ENCODE results near the gene STOM.

Gene STOM

GRCh38 chr9:121369595-121370265, at the start of gene STOM:
Gene STOM (minus strand): TSS chr9:121370250. CDS start chr9:121370187, 63 bp downstream.
- CTCF ChIA-PET, result interaction anchor here (0.7 kb wide), 1 partner anchor 49 kb away, joined by 4 read pairs; no protein-coding TSS in a partner anchor
- TF ChIP-seq ELF4 (IDR thresholded peaks at IDR 0.05) (peak; percentile 62; the same call in 1 of the 2 replicates), FOXM1 (IDR thresholded peaks at IDR 0.05; ENCODE audit: borderline replicate concordance) (no peak), ARNT (IDR thresholded peaks at IDR 0.05) (no peak), BHLHE40 (IDR thresholded peaks at IDR 0.05; ENCODE audit: borderline replicate concordance) (no peak), SP1 (IDR thresholded peaks at IDR 0.05) (no peak), FOXA1 (IDR thresholded peaks at IDR 0.05) (no peak), CTBP1 (IDR thresholded peaks at IDR 0.05; ENCODE audit: borderline replicate concordance) (no peak), L3MBTL2 (conservative IDR thresholded peaks at IDR 0.05) (peak; percentile 96)
- DNase-seq (ENCODE audit: extremely low spot score), result no peak
- POLR2A ChIA-PET, result no interaction called here

GRCh38 chr9:121411993-121412392, 41.9 kb upstream of the STOM start:
- no peak for DNase-seq (ENCODE audit: extremely low spot score)
- CTCF ChIA-PET, result no interaction called here
- POLR2A ChIA-PET, result no interaction called here

GRCh38 chr9:121405899-121406298, 35.8 kb upstream of the STOM start:
- CTCF ChIA-PET, result interaction anchor here (0.7 kb wide), 1 partner anchor 173 kb away, joined by 7 read pairs; no protein-coding TSS in a partner anchor
- no peak for TF ChIP-seq TARDBP (IDR thresholded peaks at IDR 0.05)
- TF ChIP-seq PKNOX1 (IDR thresholded peaks at IDR 0.05), result no peak
- TF ChIP-seq HDGF (IDR thresholded peaks at IDR 0.05; ENCODE audit: borderline replicate concordance), result no peak
- TF ChIP-seq FOXA1 (IDR thresholded peaks at IDR 0.05), result no peak
- no peak for TF ChIP-seq CTBP1 (IDR thresholded peaks at IDR 0.05; ENCODE audit: borderline replicate concordance)
- no peak for TF ChIP-seq SUZ12 (IDR thresholded peaks at IDR 0.05)
- TF ChIP-seq SP1 (IDR thresholded peaks at IDR 0.05), result no peak
- no peak for TF ChIP-seq L3MBTL2 (conservative IDR thresholded peaks at IDR 0.05)
- TF ChIP-seq FOXK2 (IDR thresholded peaks at IDR 0.05), result no peak
- no peak for TF ChIP-seq FOXM1 (IDR thresholded peaks at IDR 0.05; ENCODE audit: borderline replicate concordance)
- TF ChIP-seq BHLHE40 (IDR thresholded peaks at IDR 0.05; ENCODE audit: borderline replicate concordance), result no peak
- no peak for TF ChIP-seq NFRKB (IDR thresholded peaks at IDR 0.05)
- no peak for DNase-seq (ENCODE audit: extremely low spot score)
- POLR2A ChIA-PET, result no interaction called here

More at GRCh38 chr9:121411993-121412392, 41.9 kb upstream of the STOM start:
- TF ChIP-seq ARNT (IDR thresholded peaks at IDR 0.05), result no peak
- TF ChIP-seq L3MBTL2 (conservative IDR thresholded peaks at IDR 0.05), result no peak
- no peak for TF ChIP-seq ZNF384 (IDR thresholded peaks at IDR 0.05)
- TF ChIP-seq NFRKB (IDR thresholded peaks at IDR 0.05), result no peak
- TF ChIP-seq TARDBP (IDR thresholded peaks at IDR 0.05), result no peak
- TF ChIP-seq ELF4 (IDR thresholded peaks at IDR 0.05), result no peak

- CTCF ChIA-PET, result interaction anchor here (0.8 to 2.3 kb wide), 2 partner anchors 85 to 127 kb away, joined by 3 to 6 read pairs; no protein-coding TSS in a partner anchor
- POLR2A ChIA-PET, result no interaction called here
- TF ChIP-seq LEF1 (IDR thresholded peaks at IDR 0.05; ENCODE audit: borderline replicate concordance) (no peak), L3MBTL2 (conservative IDR thresholded peaks at IDR 0.05) (no peak), FOXA1 (IDR thresholded peaks at IDR 0.05) (no peak), ELF4 (IDR thresholded peaks at IDR 0.05) (no peak), PKNOX1 (IDR thresholded peaks at IDR 0.05) (no peak), SUZ12 (IDR thresholded peaks at IDR 0.05) (no peak), BHLHE40 (IDR thresholded peaks at IDR 0.05; ENCODE audit: borderline replicate concordance) (no peak), SP1 (IDR thresholded peaks at IDR 0.05) (no peak), CTBP1 (IDR thresholded peaks at IDR 0.05; ENCODE audit: borderline replicate concordance) (no peak), TARDBP (IDR thresholded peaks at IDR 0.05) (no peak), NFRKB (IDR thresholded peaks at IDR 0.05) (no peak), FOXM1 (IDR thresholded peaks at IDR 0.05; ENCODE audit: borderline replicate concordance) (no peak), FOXK2 (IDR thresholded peaks at IDR 0.05) (no peak), ARNT (IDR thresholded peaks at IDR 0.05) (no peak), HDGF (IDR thresholded peaks at IDR 0.05; ENCODE audit: borderline replicate concordance) (no peak), ZNF384 (IDR thresholded peaks at IDR 0.05) (no peak)
- no peak for DNase-seq (ENCODE audit: extremely low spot score)
Measured at GRCh38 chr9:121404906-121405305, 34.9 kb upstream of the STOM start.

GRCh38 chr9:121399883-121400607, 30.0 kb upstream of the STOM start:
- no peak for TF ChIP-seq NFRKB (IDR thresholded peaks at IDR 0.05)
- peak; percentile 78 for TF ChIP-seq PKNOX1 (IDR thresholded peaks at IDR 0.05)
- POLR2A ChIA-PET, result interaction anchor here (0.9 kb wide), 1 partner anchor 81 kb away, joined by 3 read pairs; no protein-coding TSS in a partner anchor
- DNase-seq (ENCODE audit: extremely low spot score), result peak; percentile 39
- CTCF ChIA-PET, result interaction anchor here (1.1 to 2.3 kb wide), 4 partner anchors 80 to 187 kb away, joined by 3 to 17 read pairs (median 6); no protein-coding TSS in a partner anchor

Measured in HEK293T (cell line).